ENCODE data around the gene P4HB.

The P4HB gene

GRCh38 chr17:81810476-81810875 is 49.9 kb downstream of the P4HB start:
- TF ChIP-seq, protein P1, sequence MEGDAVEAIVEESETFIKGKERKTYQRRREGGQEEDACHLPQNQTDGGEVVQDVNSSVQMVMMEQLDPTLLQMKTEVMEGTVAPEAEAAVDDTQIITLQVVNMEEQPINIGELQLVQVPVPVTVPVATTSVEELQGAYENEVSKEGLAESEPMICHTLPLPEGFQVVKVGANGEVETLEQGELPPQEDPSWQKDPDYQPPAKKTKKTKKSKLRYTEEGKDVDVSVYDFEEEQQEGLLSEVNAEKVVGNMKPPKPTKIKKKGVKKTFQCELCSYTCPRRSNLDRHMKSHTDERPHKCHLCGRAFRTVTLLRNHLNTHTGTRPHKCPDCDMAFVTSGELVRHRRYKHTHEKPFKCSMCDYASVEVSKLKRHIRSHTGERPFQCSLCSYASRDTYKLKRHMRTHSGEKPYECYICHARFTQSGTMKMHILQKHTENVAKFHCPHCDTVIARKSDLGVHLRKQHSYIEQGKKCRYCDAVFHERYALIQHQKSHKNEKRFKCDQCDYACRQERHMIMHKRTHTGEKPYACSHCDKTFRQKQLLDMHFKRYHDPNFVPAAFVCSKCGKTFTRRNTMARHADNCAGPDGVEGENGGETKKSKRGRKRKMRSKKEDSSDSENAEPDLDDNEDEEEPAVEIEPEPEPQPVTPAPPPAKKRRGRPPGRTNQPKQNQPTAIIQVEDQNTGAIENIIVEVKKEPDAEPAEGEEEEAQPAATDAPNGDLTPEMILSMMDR (IDR thresholded peaks at IDR 0.05; ENCODE audit: low read depth, low read length): no peak
- H3K4me3 ChIP-seq (ENCODE audit: low read depth, low read length): no peak overlapping the region

DNA sequence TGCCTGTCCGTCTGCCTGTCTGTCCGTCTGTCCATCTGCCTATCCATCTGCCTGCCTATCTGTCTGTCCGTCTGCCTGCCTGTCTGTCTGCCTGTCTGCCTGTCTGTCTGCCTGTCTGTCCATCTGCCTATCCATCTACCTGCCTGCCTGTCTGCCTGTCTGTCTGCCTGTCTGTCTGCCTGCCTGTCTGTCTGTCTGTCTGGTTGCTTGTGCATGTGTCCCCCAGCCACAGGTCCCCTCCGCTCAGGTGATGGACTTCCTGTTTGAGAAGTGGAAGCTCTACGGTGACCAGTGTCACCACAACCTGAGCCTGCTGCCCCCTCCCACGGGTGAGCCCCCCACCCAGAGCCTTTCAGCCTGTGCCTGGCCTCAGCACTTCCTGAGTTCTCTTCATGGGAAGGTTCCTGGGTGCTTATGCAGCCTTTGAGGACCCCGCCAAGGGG is 50.8 kb downstream of the P4HB start:
- TF ChIP-seq, protein P1 (IDR thresholded peaks at IDR 0.05; ENCODE audit: low read depth, low read length): no peak

DNA sequence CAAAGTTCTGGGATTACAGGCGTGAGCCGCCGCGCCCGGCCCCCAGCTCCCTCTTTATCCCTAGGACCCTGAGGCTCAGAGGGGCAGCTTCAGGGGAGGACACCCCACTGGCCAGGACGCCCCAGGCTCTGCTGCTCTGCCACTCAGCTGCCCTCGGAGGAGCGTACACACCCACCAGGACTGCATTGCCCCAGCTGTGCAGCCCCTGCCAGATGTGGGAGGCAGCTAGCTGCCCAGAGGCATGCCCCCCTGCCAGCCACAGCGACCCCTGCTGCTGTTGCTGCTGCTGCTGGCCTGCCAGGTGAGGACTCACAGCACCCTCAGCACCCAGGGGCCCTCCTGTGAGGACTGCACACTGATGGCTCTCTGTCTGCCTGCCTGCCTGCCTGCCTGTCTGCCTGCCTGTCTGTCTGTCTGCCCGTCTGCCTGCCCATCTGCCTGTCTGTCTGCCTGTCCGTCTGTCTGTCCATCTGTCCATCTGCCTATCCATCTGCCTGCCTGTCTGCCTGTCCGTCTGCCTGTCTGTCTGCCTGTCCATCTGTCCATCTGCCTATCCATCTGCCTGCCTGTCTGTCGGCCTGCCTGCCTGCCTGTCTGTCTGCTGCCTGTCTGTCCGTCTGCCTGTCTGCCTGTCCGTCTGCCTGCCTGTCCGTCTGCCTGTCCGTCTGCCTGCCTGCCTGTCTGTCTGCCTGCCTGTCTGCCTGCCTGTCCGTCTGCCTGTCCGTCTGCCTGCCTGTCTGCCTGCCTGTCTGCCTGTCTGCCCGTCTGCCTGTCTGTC is 51.4 kb downstream of the P4HB start:
- TF ChIP-seq, protein P1 (IDR thresholded peaks at IDR 0.05; ENCODE audit: low read depth, low read length): 0 out of 2 replicates have a peak, but pooled peaks have one; percentile 7
- H3K4me3 ChIP-seq (ENCODE audit: low read depth, low read length): no peak overlapping the region

More for the DNA sequence above, 50.8 kb downstream of the P4HB start:
- H3K4me3 ChIP-seq (ENCODE audit: low read depth, low read length): no peak overlapping the region

DNA sequence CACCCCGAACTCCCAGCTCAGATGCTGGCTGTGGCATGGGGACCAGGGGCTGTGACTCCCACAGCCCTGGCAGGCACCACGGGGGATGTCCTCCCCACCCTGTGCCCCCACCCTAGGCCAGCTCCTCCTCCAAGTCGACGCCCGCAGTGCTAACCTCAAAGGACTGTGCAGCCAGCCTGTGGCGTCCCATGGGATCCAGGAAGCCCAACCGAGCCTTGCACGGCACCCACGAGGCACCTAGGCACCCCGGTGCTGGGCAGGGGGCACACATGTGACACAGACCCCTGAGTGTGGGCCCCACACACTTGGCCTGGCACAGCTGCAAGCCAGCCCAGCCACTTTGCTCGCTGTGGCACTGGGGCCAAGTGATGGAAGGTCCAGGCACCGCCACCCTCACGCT is 52.5 kb downstream of the P4HB start:
- no peak overlapping the region for H3K4me3 ChIP-seq (ENCODE audit: low read depth, low read length)
- TF ChIP-seq, protein P1 (IDR thresholded peaks at IDR 0.05; ENCODE audit: low read depth, low read length): no peak

GRCh38 chr17:81807210-81807719 is 53.1 kb downstream of the P4HB start:
- TF ChIP-seq, protein P1 (IDR thresholded peaks at IDR 0.05; ENCODE audit: low read depth, low read length): no peak
- H3K4me3 ChIP-seq (ENCODE audit: low read depth, low read length): no peak overlapping the region

GRCh38 chr17:81806461-81807209 is 53.7 kb downstream of the P4HB start:
- no peak overlapping the region for H3K4me3 ChIP-seq (ENCODE audit: low read depth, low read length)

More at GRCh38 chr17:81806461-81807209, 53.7 kb downstream of the P4HB start:
- TF ChIP-seq, protein P1 (IDR thresholded peaks at IDR 0.05; ENCODE audit: low read depth, low read length): no peak
